Measurements from ENCODE around the gene MRC2.
A peak's percentile ranks its signal among the peaks of the same experiment; 100 is the strongest.

The MRC2 gene

GRCh38 chr17:62722625-62723024 lies 95.2 kb downstream of the MRC2 start:
- Histone ChIP-seq H3K36me3 (ENCODE audit: control insufficient read depth, insufficient read depth, low read length, severe bottlenecking) (no peaks in the 10 kb centered on the region), H3K27me3 (replicated peaks; ENCODE audit: control insufficient read depth, insufficient read depth, low read length) (peaks cover 15% of the 10 kb centered on the region), H3K9ac (ENCODE audit: low read length) (no peak overlapping the region), H3K9me3 (ENCODE audit: control insufficient read depth, low read length) (no peaks in the 10 kb centered on the region), H3K4me1 (ENCODE audit: control insufficient read depth, insufficient read depth, low read length) (no peaks in the 10 kb centered on the region), H3K4me3 (ENCODE audit: low read length) (no peak overlapping the region)
- DNase-seq (ENCODE audit: low read depth): no peak

GRCh38 chr17:62723842-62724241 lies 96.4 kb downstream of the MRC2 start:
- Histone ChIP-seq H3K4me3 (ENCODE audit: low read length) (no peak overlapping the region), H3K9me3 (ENCODE audit: control insufficient read depth, low read length) (no peaks in the 10 kb centered on the region), H3K9ac (ENCODE audit: low read length) (no peak overlapping the region), H3K4me1 (ENCODE audit: control insufficient read depth, insufficient read depth, low read length) (no peaks in the 10 kb centered on the region), H3K27me3 (replicated peaks; ENCODE audit: control insufficient read depth, insufficient read depth, low read length) (peaks cover 17% of the 10 kb centered on the region), H3K36me3 (ENCODE audit: control insufficient read depth, insufficient read depth, low read length, severe bottlenecking) (no peaks in the 10 kb centered on the region)
- DNase-seq (ENCODE audit: low read depth): no peak

- H3K4me3 ChIP-seq (ENCODE audit: low read length): no peak overlapping the region
- H3K36me3 ChIP-seq (ENCODE audit: control insufficient read depth, insufficient read depth, low read length, severe bottlenecking): no peaks in the 10 kb centered on the region
- DNase-seq (ENCODE audit: low read depth): no peak
- peaks cover 17% of the 10 kb centered on the region for H3K27me3 ChIP-seq (replicated peaks; ENCODE audit: control insufficient read depth, insufficient read depth, low read length)
- H3K9me3 ChIP-seq (ENCODE audit: control insufficient read depth, low read length): no peaks in the 10 kb centered on the region
- H3K4me1 ChIP-seq (ENCODE audit: control insufficient read depth, insufficient read depth, low read length): no peaks in the 10 kb centered on the region
- H3K9ac ChIP-seq (ENCODE audit: low read length): no peak overlapping the region
Observed at GRCh38 chr17:62724398-62725146, 97.1 kb downstream of the MRC2 start.

GRCh38 chr17:62725791-62726249 lies 98.3 kb downstream of the MRC2 start:
- Histone ChIP-seq H3K9me3 (ENCODE audit: control insufficient read depth, low read length) (no peaks in the 10 kb centered on the region), H3K36me3 (ENCODE audit: control insufficient read depth, insufficient read depth, low read length, severe bottlenecking) (no peaks in the 10 kb centered on the region), H3K4me3 (ENCODE audit: low read length) (no peak overlapping the region), H3K9ac (ENCODE audit: low read length) (no peak overlapping the region), H3K27me3 (replicated peaks; ENCODE audit: control insufficient read depth, insufficient read depth, low read length) (peaks cover 10% of the 10 kb centered on the region), H3K4me1 (ENCODE audit: control insufficient read depth, insufficient read depth, low read length) (no peaks in the 10 kb centered on the region)
- DNase-seq (ENCODE audit: low read depth): no peak

- Histone ChIP-seq H3K9me3 (ENCODE audit: control insufficient read depth, low read length) (no peaks in the 10 kb centered on the region), H3K27me3 (replicated peaks; ENCODE audit: control insufficient read depth, insufficient read depth, low read length) (peaks cover 10% of the 10 kb centered on the region), H3K36me3 (ENCODE audit: control insufficient read depth, insufficient read depth, low read length, severe bottlenecking) (no peaks in the 10 kb centered on the region), H3K9ac (ENCODE audit: low read length) (no peak overlapping the region), H3K4me3 (ENCODE audit: low read length) (no peak overlapping the region), H3K4me1 (ENCODE audit: control insufficient read depth, insufficient read depth, low read length) (no peaks in the 10 kb centered on the region)
- no peak for DNase-seq (ENCODE audit: low read depth)
Observed at GRCh38 chr17:62727916-62728672, 100.6 kb downstream of the MRC2 start.

GRCh38 chr17:62732125-62732524 lies 104.7 kb downstream of the MRC2 start:
- H3K27me3 ChIP-seq (replicated peaks; ENCODE audit: control insufficient read depth, insufficient read depth, low read length): peaks cover 4% of the 10 kb centered on the region
- DNase-seq (ENCODE audit: low read depth): no peak
- no peak overlapping the region for H3K4me3 ChIP-seq (ENCODE audit: low read length)
- no peaks in the 10 kb centered on the region for H3K9me3 ChIP-seq (ENCODE audit: control insufficient read depth, low read length)
- no peak overlapping the region for H3K9ac ChIP-seq (ENCODE audit: low read length)
- H3K36me3 ChIP-seq (ENCODE audit: control insufficient read depth, insufficient read depth, low read length, severe bottlenecking): no peaks in the 10 kb centered on the region
- no peaks in the 10 kb centered on the region for H3K4me1 ChIP-seq (ENCODE audit: control insufficient read depth, insufficient read depth, low read length)

- Histone ChIP-seq H3K4me3 (ENCODE audit: low read length) (no peak overlapping the region), H3K27me3 (replicated peaks; ENCODE audit: control insufficient read depth, insufficient read depth, low read length) (no peaks in the 10 kb centered on the region), H3K4me1 (ENCODE audit: control insufficient read depth, insufficient read depth, low read length) (no peaks in the 10 kb centered on the region), H3K36me3 (ENCODE audit: control insufficient read depth, insufficient read depth, low read length, severe bottlenecking) (no peaks in the 10 kb centered on the region), H3K9ac (ENCODE audit: low read length) (no peak overlapping the region), H3K9me3 (ENCODE audit: control insufficient read depth, low read length) (no peaks in the 10 kb centered on the region)
- DNase-seq (ENCODE audit: low read depth): no peak
Observed at GRCh38 chr17:62735044-62735651, 107.7 kb downstream of the MRC2 start.

GRCh38 chr17:62737513-62737912 lies 110.0 kb downstream of the MRC2 start:
- no peak overlapping the region for H3K9ac ChIP-seq (ENCODE audit: low read length)
- no peak overlapping the region for H3K4me3 ChIP-seq (ENCODE audit: low read length)
- no peaks in the 10 kb centered on the region for H3K9me3 ChIP-seq (ENCODE audit: control insufficient read depth, low read length)
- no peak for DNase-seq (ENCODE audit: low read depth)
- no peaks in the 10 kb centered on the region for H3K36me3 ChIP-seq (ENCODE audit: control insufficient read depth, insufficient read depth, low read length, severe bottlenecking)
- no peaks in the 10 kb centered on the region for H3K4me1 ChIP-seq (ENCODE audit: control insufficient read depth, insufficient read depth, low read length)
- no peaks in the 10 kb centered on the region for H3K27me3 ChIP-seq (replicated peaks; ENCODE audit: control insufficient read depth, insufficient read depth, low read length)

- Histone ChIP-seq H3K4me3 (ENCODE audit: low read length) (no peak overlapping the region), H3K27me3 (replicated peaks; ENCODE audit: control insufficient read depth, insufficient read depth, low read length) (no peaks in the 10 kb centered on the region), H3K4me1 (ENCODE audit: control insufficient read depth, insufficient read depth, low read length) (no peaks in the 10 kb centered on the region), H3K9me3 (ENCODE audit: control insufficient read depth, low read length) (no peaks in the 10 kb centered on the region), H3K9ac (ENCODE audit: low read length) (no peak overlapping the region), H3K36me3 (ENCODE audit: control insufficient read depth, insufficient read depth, low read length, severe bottlenecking) (no peaks in the 10 kb centered on the region)
- DNase-seq (ENCODE audit: low read depth): no peak
Observed at GRCh38 chr17:62738281-62738680, 110.8 kb downstream of the MRC2 start.

GRCh38 chr17:62739645-62740388 lies 112.3 kb downstream of the MRC2 start:
- no peaks in the 10 kb centered on the region for H3K36me3 ChIP-seq (ENCODE audit: control insufficient read depth, insufficient read depth, low read length, severe bottlenecking)
- no peak overlapping the region for H3K9ac ChIP-seq (ENCODE audit: low read length)
- H3K27me3 ChIP-seq (replicated peaks; ENCODE audit: control insufficient read depth, insufficient read depth, low read length): peaks cover 4% of the 10 kb centered on the region
- H3K4me3 ChIP-seq (ENCODE audit: low read length): no peak overlapping the region
- no peaks in the 10 kb centered on the region for H3K4me1 ChIP-seq (ENCODE audit: control insufficient read depth, insufficient read depth, low read length)
- peak; percentile 70 for DNase-seq (ENCODE audit: low read depth)
- no peaks in the 10 kb centered on the region for H3K9me3 ChIP-seq (ENCODE audit: control insufficient read depth, low read length)

- Histone ChIP-seq H3K4me3 (ENCODE audit: low read length) (no peak overlapping the region), H3K9me3 (ENCODE audit: control insufficient read depth, low read length) (no peaks in the 10 kb centered on the region), H3K27me3 (replicated peaks; ENCODE audit: control insufficient read depth, insufficient read depth, low read length) (peaks cover 16% of the 10 kb centered on the region), H3K36me3 (ENCODE audit: control insufficient read depth, insufficient read depth, low read length, severe bottlenecking) (no peaks in the 10 kb centered on the region), H3K4me1 (ENCODE audit: control insufficient read depth, insufficient read depth, low read length) (no peaks in the 10 kb centered on the region), H3K9ac (ENCODE audit: low read length) (no peak overlapping the region)
- DNase-seq (ENCODE audit: low read depth): no peak
Observed at GRCh38 chr17:62741290-62741689, 113.8 kb downstream of the MRC2 start.
